K562 (cell line): Measurements from ENCODE around the gene SELPLG. TPM values are rescaled to one million over a fixed set of nuclear protein-coding genes. Genes with fewer than 3 reads are reported as not detected.

Source experiments
- ARNT ChIP-seq, 2 experiments: fragments of 450-650 bp; IDR thresholded peaks; 2 replicates each; pipeline ENCODE4 v1.6.1; 2016; ENCODE audit warnings: mild to moderate bottlenecking in 1 of 2
- ATF7 ChIP-seq: fragments of 450-650 bp; IDR thresholded peaks from 2 replicates; pipeline ENCODE4 v1.7.1; 2014; ENCODE audit warnings: mild to moderate bottlenecking, moderate library complexity
- CCNT2 ChIP-seq: IDR thresholded peaks from 2 replicates; pipeline ENCODE4 v1.6.1; 2011; ENCODE audit warnings: borderline replicate concordance, low read depth, mild to moderate bottlenecking, moderate library complexity, mixed read lengths, low read length; ENCODE audit not compliant: insufficient read length; ENCODE audit errors: extremely low read depth
- CHD4 ChIP-seq: fragments of 200-600 bp; sonication (generic); IDR thresholded peaks from 3 replicates; pipeline ENCODE4 v1.6.1; 2012; ENCODE audit warnings: low read depth, mild to moderate bottlenecking, mixed read lengths, low read length, inconsistent platforms; ENCODE audit not compliant: insufficient read depth, insufficient replicate concordance, poor library complexity, severe bottlenecking
- CREB1 ChIP-seq, 2 experiments: sonication (generic) in 1 of 2; formaldehyde crosslinking in 1 of 2; IDR thresholded peaks; 2 replicates each; pipeline versions ENCODE4 v1.6.1 to v1.8.0; 2012 to 2022; ENCODE audit warnings: inconsistent platforms in 1 of 2, mild to moderate bottlenecking in 1 of 2, missing genetic modification reagents in 1 of 2, moderate library complexity in 1 of 2
- FOSL1 ChIP-seq: fragments of 200-800 bp; sonication (Bioruptor generic); conservative IDR thresholded peaks from 2 replicates; pipeline ENCODE4 v1.6.1; 2016; ENCODE audit warnings: missing genetic modification characterization, missing compliant biosample characterization
- FOXO4 ChIP-seq: fragments of 450-650 bp; formaldehyde crosslinking; IDR thresholded peaks from 2 replicates; pipeline ENCODE4 v1.4.0; 2020; ENCODE audit warnings: mild to moderate bottlenecking, moderate library complexity
- KAT2B ChIP-seq: IDR thresholded peaks from one replicate; pipeline ENCODE4 v1.6.1; 2012; ENCODE audit warnings: low read depth, mild to moderate bottlenecking, control low read depth, inconsistent platforms, low read length, moderate library complexity
- MED1 ChIP-seq: sonication (generic); formaldehyde crosslinking; IDR thresholded peaks from 2 replicates; pipeline ENCODE4 v1.8.1; 2023; ENCODE audit warnings: missing genetic modification reagents, borderline replicate concordance
- NFIC ChIP-seq: fragments of 450-650 bp; IDR thresholded peaks from 2 replicates; pipeline ENCODE4 v1.6.1; 2017; ENCODE audit warnings: mild to moderate bottlenecking, inconsistent platforms
- NR2F6 ChIP-seq: fragments of 450-650 bp; formaldehyde crosslinking; IDR thresholded peaks from 2 replicates; pipeline ENCODE4 v1.4.0; 2020; ENCODE audit warnings: mild to moderate bottlenecking
- RNF2 ChIP-seq: sonication (generic); IDR thresholded peaks from 2 replicates; pipeline ENCODE4 v1.6.1; 2016
- SRSF1 ChIP-seq: fragments of 200-400 bp; formaldehyde crosslinking; IDR thresholded peaks from 2 replicates; pipeline ENCODE4 v1.6.1; 2017; ENCODE audit warnings: mild to moderate bottlenecking, low read depth, low read length, moderate library complexity
- STAT6 ChIP-seq: sonication (generic); formaldehyde crosslinking; IDR thresholded peaks from 2 replicates; pipeline ENCODE4 v1.8.1; 2023; ENCODE audit warnings: mild to moderate bottlenecking, missing genetic modification reagents
- TCF7 ChIP-seq: sonication (generic); IDR thresholded peaks from 2 replicates; pipeline ENCODE4 v1.6.1; 2016; ENCODE audit warnings: antibody characterized with exemption, borderline replicate concordance
- TCFL5 ChIP-seq: fragments of 250-450 bp; sonication (Bioruptor Pico); conservative IDR thresholded peaks from 2 replicates; pipeline ENCODE4 v1.6.1; 2021; ENCODE audit warnings: mild to moderate bottlenecking, moderate library complexity, matching md5 sums
- TRIM25 ChIP-seq: fragments of 450-650 bp; IDR thresholded peaks from 2 replicates; pipeline ENCODE4 v1.7.0; 2016; ENCODE audit warnings: borderline replicate concordance
- ZC3H4 ChIP-seq: sonication (generic); formaldehyde crosslinking; IDR thresholded peaks from 2 replicates; pipeline ENCODE4 v1.9.0; 2021; ENCODE audit warnings: missing genetic modification reagents, borderline replicate concordance
- ZFP91 ChIP-seq: sonication (generic); formaldehyde crosslinking; IDR thresholded peaks from 2 replicates; pipeline ENCODE4 v1.8.0; 2022; ENCODE audit warnings: mild to moderate bottlenecking, missing genetic modification reagents
- ZNF174 ChIP-seq: fragments of 250-450 bp; sonication (Bioruptor Pico); IDR thresholded peaks from 2 replicates; pipeline ENCODE4 v1.4.0; 2020; ENCODE audit warnings: mild to moderate bottlenecking
- ZNF75A ChIP-seq: fragments of 450-650 bp; formaldehyde crosslinking; IDR thresholded peaks from 2 replicates; pipeline ENCODE4 v1.4.0; 2020; ENCODE audit warnings: mild to moderate bottlenecking
- ZNF780A ChIP-seq: fragments of 250-450 bp; sonication (Bioruptor Pico); IDR thresholded peaks from 2 replicates; pipeline ENCODE4 v1.5.0; 2021; ENCODE audit warnings: mild to moderate bottlenecking
- polyA plus RNA-seq, 8 experiments: library from polyadenylated mRNA; depleted of rRNA in 4 of 8; stranded (reverse) in 5 of 8; unstranded in 3 of 8; fragments of >200 nt; fragmentation: Nextera tagmentation in 2 of 8; fragmentation: Illumina TruSeq in 1 of 8; extraction: Ambion mirVana in 2 of 8; extraction: Trizol in 1 of 8; gene quantifications; 2 replicates each; pipeline versions ENCODE4 v1.2.1 to v1.2.3, GENCODE V29; 2011 to 2014; ENCODE audit warnings: inconsistent platforms in 1 of 8, missing spikeins in 1 of 8
- total RNA-seq, 7 experiments: library from RNA; depleted of rRNA in 6 of 7; stranded (reverse); fragments of >200 nt in 6 of 7; fragmentation: Illumina TruSeq in 2 of 7; extraction: Trizol in 2 of 7; gene quantifications; 2 replicates each; pipeline versions ENCODE4 v1.2.1 to v1.2.3, GENCODE V29; 2011 to 2021; ENCODE audit warnings: low replicate concordance in 1 of 7

SELPLG gene
- total and polyA plus RNA-seq, 9 of the 15 experiments (the other 6 are each of a cell fraction or from before 2014, with no cell fraction given), result 0.22 to 10.2 (median 1.7) TPM

GRCh38 chr12:108640802-108641445 lies 7.2 kb upstream of the SELPLG start (continued):
- TF ChIP-seq ZFP91 (CRISPR knock-in tag), result no peak
- TF ChIP-seq CREB1 (IDR thresholded peaks at IDR 0.05), result no peak
- 0 out of 2 replicates have a peak, but pooled peaks have one; percentile 19 for TF ChIP-seq CREB1 (CRISPR knock-in tag; IDR thresholded peaks at IDR 0.05)
- no peak for TF ChIP-seq ZC3H4 (CRISPR knock-in tag)
- peak; percentile 51 for TF ChIP-seq CCNT2
- no peak for TF ChIP-seq STAT6 (CRISPR knock-in tag)
- TF ChIP-seq NR2F6 (CRISPR knock-in tag), result no peak
- TF ChIP-seq ZNF174 (CRISPR knock-in tag), result no peak
- no peak for TF ChIP-seq FOXO4 (CRISPR knock-in tag)
- no peak for TF ChIP-seq ZNF75A (CRISPR knock-in tag)
- peak; percentile 67 for TF ChIP-seq FOSL1 (tag)
- no peak; a peak in 1 of 4 replicates for TF ChIP-seq ARNT (IDR thresholded peaks at IDR 0.05)
- TF ChIP-seq TCFL5 (CRISPR knock-in tag), result no peak
- peak; percentile 83 for TF ChIP-seq ATF7
- TF ChIP-seq TCF7, result no peak
- TF ChIP-seq MED1, result no peak
- TF ChIP-seq KAT2B, result no peak
- peak; percentile 100 for TF ChIP-seq NFIC
- TF ChIP-seq RNF2, result peak; percentile 59; the same call in 1 of the 2 replicates
- TF ChIP-seq ZNF780A (CRISPR knock-in tag), result no peak
- no peak for TF ChIP-seq CHD4
- TF ChIP-seq SRSF1, result no peak
- no peak for TF ChIP-seq TRIM25
